Right lung (tissue), 5 donors: Measurements from ENCODE around the gene NAV1. TPM values are rescaled to one million over a fixed set of nuclear protein-coding genes. Genes with fewer than 3 reads are reported as not detected.
A peak's percentile ranks its signal among the peaks of the same experiment; 100 is the strongest.
"Not testable (repeated sequence)": the region's sequence is repeated elsewhere in the genome, so short reads cannot be mapped to it uniquely, and the experiment has no call there.

Experiments used
- DNase-seq, 2 donors: peaks; one replicate each; pipeline ENCODE4 v3.0.0-alpha.2; 2013
- polyA plus RNA-seq, 5 donors: library from polyadenylated mRNA; unstranded; fragments of 120-200 nt; gene quantifications; one replicate each; pipeline versions ENCODE4 v1.2.1 to v1.2.3, GENCODE V29; 2013; ENCODE audit warnings: inconsistent platforms in 1 of 5, low replicate concordance in 1 of 5; ENCODE audit not compliant: insufficient read length in 5 of 5, insufficient read depth in 1 of 5

Gene NAV1
- polyA plus RNA-seq, 5 donors = 16.9 to 22.4 (median 19.8) TPM

- DNase-seq = not testable (repeated sequence)
Observed at GRCh38 chr1:201520046-201520575, 18.8 kb upstream of the NAV1 start.

- no peak for DNase-seq
Observed at GRCh38 chr1:201525193-201525778, 13.6 kb upstream of the NAV1 start.

GRCh38 chr1:201527879-201528278, 11.0 kb upstream of the NAV1 start:
- DNase-seq = no peak

DNA sequence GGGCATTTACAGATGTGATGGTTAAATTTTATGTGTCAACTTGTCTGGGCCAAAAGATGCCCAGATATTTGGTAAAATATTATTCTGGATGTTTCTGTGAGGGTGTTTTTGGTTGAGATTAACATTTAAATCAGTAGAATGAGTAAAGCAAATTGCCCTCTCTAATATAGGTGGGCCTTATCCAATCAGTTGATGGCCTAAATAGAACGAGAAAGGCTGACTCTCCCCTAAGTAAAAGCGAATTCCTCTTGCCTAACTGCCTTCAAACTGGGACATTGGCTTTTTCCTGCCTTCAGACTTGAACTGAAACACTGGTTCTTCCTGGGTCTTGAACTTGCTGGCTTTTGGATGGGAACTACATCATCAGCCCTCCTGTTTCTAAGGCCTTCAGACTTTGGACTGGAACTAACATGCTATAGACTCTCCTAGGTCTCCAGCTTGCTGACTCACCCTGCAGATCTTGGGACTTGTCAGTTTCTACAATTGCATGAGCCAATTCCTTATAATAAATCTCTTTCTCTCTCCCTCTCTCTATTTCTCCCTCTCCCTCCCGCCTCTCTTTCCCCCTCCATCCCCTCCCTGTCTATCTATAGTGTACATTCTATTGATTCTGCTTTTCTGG, 10.2 kb upstream of the NAV1 start:
- DNase-seq = no peak

- DNase-seq = peak; percentile 72 to 83
Observed at GRCh38 chr1:201530741-201531531, 8.0 kb upstream of the NAV1 start.

DNA sequence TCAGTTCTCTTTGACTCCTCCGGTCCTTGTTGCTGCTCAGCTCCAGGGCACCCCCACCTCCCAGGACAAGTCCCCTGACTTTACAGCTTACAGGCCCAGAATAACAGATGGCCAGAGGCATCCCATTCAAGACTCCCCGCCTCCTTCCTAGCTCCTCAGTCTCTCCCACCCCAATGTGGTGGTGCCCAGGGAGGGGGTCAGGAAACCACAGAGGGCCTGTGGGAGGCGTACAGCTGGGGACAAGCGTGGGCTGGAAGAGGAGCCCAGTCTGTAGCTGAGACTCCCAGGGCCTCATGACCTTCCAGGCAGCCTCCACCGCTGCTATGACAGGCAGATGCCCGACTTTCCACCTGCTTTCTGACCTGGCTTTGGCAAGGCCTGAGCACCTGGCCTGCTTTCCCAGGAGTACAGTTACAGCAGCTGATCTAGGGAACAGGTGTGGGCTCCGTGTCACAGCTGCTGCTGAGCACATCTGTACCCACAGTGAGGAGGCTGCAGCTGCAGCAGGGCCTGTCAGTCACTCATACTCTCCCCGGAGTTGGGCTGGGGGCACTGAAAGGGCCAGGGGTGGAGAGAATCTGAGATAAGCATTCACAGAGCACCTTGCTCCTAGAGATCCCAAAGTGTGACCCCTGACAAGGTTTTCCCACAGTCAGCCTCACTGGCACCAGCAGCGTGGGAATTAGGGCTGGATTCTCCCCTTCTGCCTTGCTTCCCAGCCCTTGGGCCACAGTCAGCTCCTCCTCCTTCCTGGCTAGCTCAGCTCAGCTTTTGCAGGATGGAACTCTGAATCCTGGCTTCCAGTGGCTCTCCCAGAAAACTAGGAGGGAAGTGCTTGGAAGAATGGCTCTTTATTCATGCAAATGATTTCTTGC, 7.1 kb upstream of the NAV1 start:
- DNase-seq = no peak

GRCh38 chr1:201533836-201534235, 5.1 kb upstream of the NAV1 start:
- no peak for DNase-seq

- DNase-seq = no peak
Observed at GRCh38 chr1:201535046-201535918, 3.6 kb upstream of the NAV1 start.

DNA sequence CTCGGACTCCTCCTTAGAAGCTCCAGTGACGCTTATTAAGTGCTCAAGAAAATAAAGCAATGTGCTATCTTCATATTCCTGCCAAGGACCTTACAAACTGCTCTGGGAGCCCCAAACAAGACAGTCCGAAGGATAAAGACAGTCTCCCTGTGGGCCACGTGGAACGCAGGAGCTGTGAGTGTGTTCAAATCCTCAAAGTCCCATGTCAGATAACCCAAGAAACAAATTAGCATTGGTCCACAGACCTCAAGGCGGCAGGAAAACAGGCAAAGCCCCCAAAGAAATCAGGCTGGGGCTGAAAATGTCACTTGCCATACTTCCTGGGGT, 3.0 kb upstream of the NAV1 start:
- DNase-seq = no peak

DNA sequence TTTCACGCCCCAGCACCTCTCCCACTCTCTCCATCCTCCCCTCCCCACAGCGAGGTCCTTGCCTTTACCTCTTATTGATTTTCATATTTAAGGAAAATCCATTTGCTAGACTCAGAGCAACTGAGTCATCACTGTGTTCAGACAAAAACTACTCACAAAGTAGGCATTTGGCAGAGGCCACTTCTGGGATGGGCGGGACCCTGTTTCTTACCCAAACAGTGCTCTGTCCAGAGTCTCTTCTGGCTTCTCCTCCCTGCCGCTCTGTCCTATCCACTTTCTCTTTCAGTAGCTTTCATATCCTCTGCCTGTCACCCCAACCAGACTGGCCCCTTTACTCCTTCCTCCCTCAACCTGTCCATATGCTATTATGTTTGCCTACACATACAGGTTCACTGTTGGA, 2.4 kb upstream of the NAV1 start:
- DNase-seq = no peak

- DNase-seq = no peak
Observed at GRCh38 chr1:201537028-201537427, 1.9 kb upstream of the NAV1 start.

- no peak for DNase-seq
Observed at GRCh38 chr1:201537467-201537866, 1.5 kb upstream of the NAV1 start.

DNA sequence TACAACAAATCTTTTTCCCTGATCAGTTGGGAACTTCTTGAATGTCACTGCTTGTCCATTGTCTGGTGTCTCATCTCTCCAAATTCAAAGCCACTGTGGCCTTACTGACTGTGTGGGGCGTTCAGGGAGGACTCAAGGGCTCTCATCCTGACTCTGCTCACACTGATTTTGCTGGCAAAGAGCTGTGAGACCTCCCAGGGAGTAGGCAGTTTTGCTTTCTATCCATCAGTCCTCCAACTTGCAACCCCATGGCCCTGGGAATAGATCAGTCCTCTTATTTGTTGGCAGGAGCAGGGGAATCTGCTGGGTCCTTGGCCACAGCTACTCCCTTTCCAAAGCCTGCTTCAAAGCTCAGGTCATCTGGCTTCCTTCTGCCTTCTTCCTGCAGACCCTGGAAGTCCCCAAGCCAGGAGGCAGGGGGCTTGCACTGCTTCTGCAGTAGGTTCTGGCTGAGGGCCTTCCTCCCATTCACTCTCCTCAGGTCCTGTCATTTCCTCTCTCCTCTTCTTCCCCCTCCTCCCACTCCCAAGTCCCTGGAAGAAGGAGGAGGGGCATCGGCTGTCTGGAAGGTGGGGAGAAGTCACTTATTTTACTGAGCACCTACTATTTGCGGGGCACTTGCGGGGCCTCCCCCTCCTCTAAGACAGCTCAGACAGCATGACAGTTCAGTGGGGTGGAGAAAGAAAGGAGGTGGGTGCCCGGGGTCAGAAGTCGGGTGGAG, 876 bp upstream of the NAV1 start:
- no peak for DNase-seq

- DNase-seq = no peak
Observed at GRCh38 chr1:201539561-201540431, 869 bp downstream of the NAV1 start.

- DNase-seq = no peak
Observed at GRCh38 chr1:201540846-201541735, 2.2 kb downstream of the NAV1 start.

DNA sequence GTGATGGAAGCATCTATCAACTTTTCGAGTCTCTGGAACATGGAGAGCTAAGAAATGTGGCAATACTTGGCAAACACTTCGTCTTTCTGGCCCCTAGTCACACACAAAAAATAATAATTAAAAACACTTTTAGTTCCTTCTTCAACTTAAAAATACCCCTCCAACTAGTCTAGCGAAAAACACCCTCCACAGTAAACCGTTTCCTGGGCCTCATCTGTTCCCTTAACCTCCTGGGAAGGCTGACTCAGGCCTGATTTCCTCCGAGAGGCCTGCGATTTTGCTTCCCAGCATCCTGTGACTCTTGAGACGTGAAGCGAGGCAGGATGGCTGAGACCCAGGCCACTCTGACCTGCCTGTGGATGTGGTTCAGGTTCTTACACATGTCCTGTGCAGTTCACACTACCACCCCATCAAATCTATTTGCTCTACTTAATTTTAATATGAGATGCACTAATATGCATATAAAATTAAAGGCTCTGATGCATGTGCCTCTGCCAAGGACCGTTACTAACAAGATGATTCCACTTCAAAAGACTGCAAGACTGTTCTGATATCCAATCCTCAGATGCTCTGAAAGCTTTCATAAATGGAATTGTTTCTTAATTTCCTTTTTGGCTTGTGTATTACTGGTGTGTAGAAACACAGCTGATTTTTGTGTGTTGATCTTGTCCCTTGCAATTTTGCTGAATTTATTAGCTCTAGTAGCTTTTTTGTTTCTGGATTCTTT, 3.5 kb downstream of the NAV1 start:
- DNase-seq = no peak

DNA sequence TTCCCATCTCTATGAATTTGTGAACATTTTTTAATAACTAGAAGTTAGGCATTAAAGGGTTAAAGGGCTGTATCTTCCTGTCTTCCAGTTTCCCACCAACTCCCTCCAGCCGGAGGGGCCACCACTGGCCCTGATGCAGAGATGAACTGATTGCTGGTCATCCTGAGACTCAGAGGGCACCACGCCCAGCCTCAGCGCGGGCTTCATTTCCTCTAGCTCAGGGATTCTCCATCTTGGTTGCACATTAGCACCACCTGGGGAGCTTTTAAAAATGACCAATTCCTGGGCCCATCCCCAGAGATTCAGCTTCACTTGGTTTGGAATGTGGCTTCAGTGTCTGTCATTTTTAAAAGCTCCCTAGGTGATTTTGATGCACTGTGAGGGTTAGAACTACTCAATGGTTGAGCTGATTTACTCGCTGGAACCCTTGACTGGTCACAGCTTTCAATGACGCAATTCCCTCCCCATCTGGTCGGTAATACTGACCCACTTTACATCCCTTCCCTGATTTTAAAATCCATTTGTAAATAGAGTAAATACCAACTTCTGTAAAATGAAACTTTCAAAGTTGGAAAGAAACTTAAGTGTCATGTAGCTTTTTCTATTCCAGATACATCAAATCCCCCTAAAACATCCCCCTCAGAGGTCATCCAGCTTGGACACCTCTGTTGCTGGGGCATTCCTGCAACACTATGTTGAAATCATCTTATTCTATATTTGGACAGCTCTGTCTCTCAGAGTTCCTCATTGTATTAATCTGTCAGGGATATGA, 5.1 kb downstream of the NAV1 start:
- DNase-seq = no peak
